HepG2 (cell line): ENCODE data around the gene HES2. TPM values are rescaled to one million over a fixed set of nuclear protein-coding genes. Genes with fewer than 3 reads are reported as not detected.

Experiments used
- FOXM1 ChIP-seq: sonication (generic); formaldehyde crosslinking; IDR thresholded peaks from 2 replicates; pipeline ENCODE4 v1.5.0; 2020; ENCODE audit warnings: missing genetic modification reagents
- KLF9 ChIP-seq: IDR thresholded peaks from 2 replicates; pipeline ENCODE4 v1.6.1; 2016; ENCODE audit warnings: low read depth
- MTA1 ChIP-seq: sonication (generic); formaldehyde crosslinking; IDR thresholded peaks from 2 replicates; pipeline ENCODE4 v1.4.0; 2020; ENCODE audit warnings: missing genetic modification reagents, mild to moderate bottlenecking, borderline replicate concordance
- PCBP1 ChIP-seq: fragments of 200-400 bp; formaldehyde crosslinking; IDR thresholded peaks from 2 replicates; pipeline ENCODE4 v1.6.1; 2017; ENCODE audit warnings: mild to moderate bottlenecking, low read depth, low read length, borderline replicate concordance
- RFX1 ChIP-seq: fragments of 450-650 bp; IDR thresholded peaks from 2 replicates; pipeline ENCODE4 v1.6.1; 2017
- SCMH1 ChIP-seq: sonication (generic); formaldehyde crosslinking; IDR thresholded peaks from 2 replicates; pipeline ENCODE4 v1.9.0; 2021; ENCODE audit warnings: missing genetic modification reagents, mild to moderate bottlenecking, borderline replicate concordance
- SP2 ChIP-seq: sonication (generic); formaldehyde crosslinking; IDR thresholded peaks from 2 replicates; pipeline ENCODE4 v1.5.1; 2020; ENCODE audit warnings: mild to moderate bottlenecking, missing genetic modification reagents
- TBL1XR1 ChIP-seq: fragments of 150-350 bp; IDR thresholded peaks from 2 replicates; pipeline ENCODE4 v1.6.1; 2014; ENCODE audit warnings: borderline replicate concordance, low read length; ENCODE audit not compliant: partially characterized antibody
- ZEB1 ChIP-seq: IDR thresholded peaks from 2 replicates; pipeline ENCODE4 v1.6.1; 2012; ENCODE audit warnings: mild to moderate bottlenecking, low read depth, inconsistent platforms; ENCODE audit not compliant: insufficient replicate concordance
- ZNF282 ChIP-seq: fragments of 450-650 bp; IDR thresholded peaks from 2 replicates; pipeline ENCODE4 v1.6.1; 2018; ENCODE audit not compliant: partially characterized antibody
- ZNF354B ChIP-seq: sonication (generic); formaldehyde crosslinking; IDR thresholded peaks from 2 replicates; pipeline ENCODE4 v1.8.0; 2022; ENCODE audit warnings: mild to moderate bottlenecking, missing genetic modification reagents
- ZNF781 ChIP-seq: sonication (generic); formaldehyde crosslinking; IDR thresholded peaks from 2 replicates; pipeline ENCODE4 v1.5.1; 2020; ENCODE audit warnings: borderline replicate concordance, mild to moderate bottlenecking, missing genetic modification reagents; ENCODE audit errors: not compliant biosample characterization
- ZNF83 ChIP-seq: sonication (generic); formaldehyde crosslinking; IDR thresholded peaks from 2 replicates; pipeline ENCODE4 v1.4.0; 2020; ENCODE audit warnings: missing genetic modification reagents, mild to moderate bottlenecking, borderline replicate concordance
- ZSCAN5A ChIP-seq: sonication (generic); formaldehyde crosslinking; IDR thresholded peaks from 2 replicates; pipeline ENCODE4 v1.8.0; 2022; ENCODE audit warnings: mild to moderate bottlenecking, missing genetic modification reagents, borderline replicate concordance
- ZZZ3 ChIP-seq: sonication (generic); formaldehyde crosslinking; IDR thresholded peaks from 2 replicates; pipeline ENCODE4 v1.4.0; 2020; ENCODE audit warnings: missing genetic modification reagents, mild to moderate bottlenecking, borderline replicate concordance
- polyA plus RNA-seq, 8 experiments: library from polyadenylated mRNA; depleted of rRNA in 3 of 8; stranded (reverse) in 7 of 8; unstranded in 1 of 8; fragments of >200 nt; fragmentation: Illumina TruSeq in 4 of 8; extraction: Trizol in 4 of 8; gene quantifications; 2 replicates each; pipeline versions ENCODE4 v1.2.1 to v1.2.3, GENCODE V29; 2011 to 2016; ENCODE audit warnings: low read depth in 4 of 8, missing spikeins in 1 of 8, mixed read lengths in 1 of 8; ENCODE audit not compliant: insufficient read depth in 1 of 8
- total RNA-seq, 5 experiments: library from RNA; depleted of rRNA; stranded (reverse); fragments of >200 nt; fragmentation: Illumina TruSeq; extraction: Trizol; gene quantifications; 2 replicates each; pipeline ENCODE4 v1.2.3, GENCODE V29; 2016; ENCODE audit warnings: low read depth in 1 of 5
- TF ChIP-seq, protein P1 (sequence below): sonication (generic); formaldehyde crosslinking; IDR thresholded peaks from 2 replicates; pipeline ENCODE4 v1.4.0; 2020; ENCODE audit warnings: missing genetic modification reagents
- TF ChIP-seq, protein P2 (sequence below): IDR thresholded peaks from 2 replicates; pipeline ENCODE4 v1.6.1; 2016; ENCODE audit warnings: low read depth, control low read depth
- TF ChIP-seq, protein P3 (sequence below): sonication (generic); IDR thresholded peaks from 2 replicates; pipeline ENCODE4 v1.6.1; 2016; ENCODE audit warnings: low read depth, borderline replicate concordance
- TF ChIP-seq, protein P4 (sequence below): sonication (generic); formaldehyde crosslinking; IDR thresholded peaks from 2 replicates; pipeline ENCODE4 v1.4.0; 2020; ENCODE audit warnings: missing genetic modification reagents, borderline replicate concordance

The HES2 gene
- total and polyA plus RNA-seq, 2 of the 13 experiments (the other 11 are each of a cell fraction or from before 2014, with no cell fraction given): 0.11 to 0.17 TPM

DNA sequence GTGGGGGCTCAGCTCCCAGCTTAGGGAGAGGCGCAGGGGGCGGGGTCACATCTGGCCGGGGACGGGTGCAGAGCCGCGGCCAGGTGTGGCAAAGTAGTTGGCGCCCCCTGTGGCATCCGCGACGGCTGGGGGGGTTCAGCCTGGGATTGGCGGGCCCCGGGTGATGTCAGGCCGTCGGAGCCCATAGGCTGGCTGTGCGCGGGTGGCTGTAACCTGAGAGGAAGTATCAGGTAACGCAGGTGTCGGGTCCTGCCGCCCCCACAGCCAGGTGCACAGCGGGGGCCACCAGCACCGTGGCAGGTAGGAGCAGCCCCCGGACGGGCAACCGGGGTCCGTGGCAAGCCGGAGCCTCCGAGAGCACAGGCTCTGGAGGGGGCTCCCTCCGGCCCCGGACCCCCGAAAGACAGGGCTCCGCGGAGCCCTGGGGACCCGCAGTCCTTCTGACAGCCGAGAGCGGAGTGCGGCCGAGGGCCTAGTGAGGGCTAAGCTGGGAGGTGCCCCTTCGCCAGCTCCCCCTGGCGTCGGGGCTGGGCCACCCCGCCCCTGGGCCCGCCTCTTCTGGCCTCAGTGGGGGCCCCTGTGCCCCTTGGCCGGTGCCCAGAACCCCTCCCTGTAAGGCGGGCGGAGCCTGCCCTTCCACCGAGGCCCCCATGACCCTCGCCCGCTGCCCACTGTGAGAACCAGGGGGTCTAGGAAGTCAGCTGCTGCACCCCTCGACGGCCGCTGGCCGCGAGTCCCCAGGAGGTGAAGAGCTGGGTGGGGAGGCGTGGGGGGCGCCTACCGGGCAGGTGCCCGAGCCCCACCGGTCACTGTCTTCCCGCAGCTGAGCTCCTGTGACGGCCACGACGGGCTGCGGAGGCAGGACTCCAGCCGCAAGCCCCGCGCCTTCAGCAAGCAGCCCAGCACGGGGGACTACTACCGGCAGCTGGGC, 28.4 kb upstream of the HES2 start (continued):
- no peak for TF ChIP-seq ZNF781 (CRISPR knock-in tag)
- TF ChIP-seq PCBP1: 0 out of 2 replicates have a peak, but pooled peaks have one; percentile 63
- no peak for TF ChIP-seq ZNF354B (CRISPR knock-in tag)
- no peak for TF ChIP-seq ZSCAN5A
- TF ChIP-seq KLF9 (CRISPR knock-in tag): no peak
- no peak for TF ChIP-seq ZNF83 (CRISPR knock-in tag)
- TF ChIP-seq ZNF282: no peak
- no peak for TF ChIP-seq ZZZ3 (CRISPR knock-in tag)
- no peak for TF ChIP-seq FOXM1 (CRISPR knock-in tag)
- TF ChIP-seq RFX1: no peak
- TF ChIP-seq SP2 (CRISPR knock-in tag): peak; percentile 50; the same call in 1 of the 2 replicates
- TF ChIP-seq, protein P1, sequence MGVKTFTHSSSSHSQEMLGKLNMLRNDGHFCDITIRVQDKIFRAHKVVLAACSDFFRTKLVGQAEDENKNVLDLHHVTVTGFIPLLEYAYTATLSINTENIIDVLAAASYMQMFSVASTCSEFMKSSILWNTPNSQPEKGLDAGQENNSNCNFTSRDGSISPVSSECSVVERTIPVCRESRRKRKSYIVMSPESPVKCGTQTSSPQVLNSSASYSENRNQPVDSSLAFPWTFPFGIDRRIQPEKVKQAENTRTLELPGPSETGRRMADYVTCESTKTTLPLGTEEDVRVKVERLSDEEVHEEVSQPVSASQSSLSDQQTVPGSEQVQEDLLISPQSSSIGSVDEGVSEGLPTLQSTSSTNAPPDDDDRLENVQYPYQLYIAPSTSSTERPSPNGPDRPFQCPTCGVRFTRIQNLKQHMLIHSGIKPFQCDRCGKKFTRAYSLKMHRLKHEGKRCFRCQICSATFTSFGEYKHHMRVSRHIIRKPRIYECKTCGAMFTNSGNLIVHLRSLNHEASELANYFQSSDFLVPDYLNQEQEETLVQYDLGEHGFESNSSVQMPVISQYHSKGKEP (CRISPR knock-in tag): no peak
- TF ChIP-seq MTA1 (CRISPR knock-in tag): no peak
- TF ChIP-seq, protein P2, sequence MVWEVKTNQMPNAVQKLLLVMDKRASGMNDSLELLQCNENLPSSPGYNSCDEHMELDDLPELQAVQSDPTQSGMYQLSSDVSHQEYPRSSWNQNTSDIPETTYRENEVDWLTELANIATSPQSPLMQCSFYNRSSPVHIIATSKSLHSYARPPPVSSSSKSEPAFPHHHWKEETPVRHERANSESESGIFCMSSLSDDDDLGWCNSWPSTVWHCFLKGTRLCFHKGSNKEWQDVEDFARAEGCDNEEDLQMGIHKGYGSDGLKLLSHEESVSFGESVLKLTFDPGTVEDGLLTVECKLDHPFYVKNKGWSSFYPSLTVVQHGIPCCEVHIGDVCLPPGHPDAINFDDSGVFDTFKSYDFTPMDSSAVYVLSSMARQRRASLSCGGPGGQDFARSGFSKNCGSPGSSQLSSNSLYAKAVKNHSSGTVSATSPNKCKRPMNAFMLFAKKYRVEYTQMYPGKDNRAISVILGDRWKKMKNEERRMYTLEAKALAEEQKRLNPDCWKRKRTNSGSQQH (CRISPR knock-in tag): no peak
- TF ChIP-seq, protein P3, sequence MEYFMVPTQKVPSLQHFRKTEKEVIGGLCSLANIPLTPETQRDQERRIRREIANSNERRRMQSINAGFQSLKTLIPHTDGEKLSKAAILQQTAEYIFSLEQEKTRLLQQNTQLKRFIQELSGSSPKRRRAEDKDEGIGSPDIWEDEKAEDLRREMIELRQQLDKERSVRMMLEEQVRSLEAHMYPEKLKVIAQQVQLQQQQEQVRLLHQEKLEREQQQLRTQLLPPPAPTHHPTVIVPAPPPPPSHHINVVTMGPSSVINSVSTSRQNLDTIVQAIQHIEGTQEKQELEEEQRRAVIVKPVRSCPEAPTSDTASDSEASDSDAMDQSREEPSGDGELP: peak; percentile 26; the same call in 1 of the 2 replicates
- no peak for TF ChIP-seq SCMH1 (CRISPR knock-in tag)
- TF ChIP-seq, protein P4, sequence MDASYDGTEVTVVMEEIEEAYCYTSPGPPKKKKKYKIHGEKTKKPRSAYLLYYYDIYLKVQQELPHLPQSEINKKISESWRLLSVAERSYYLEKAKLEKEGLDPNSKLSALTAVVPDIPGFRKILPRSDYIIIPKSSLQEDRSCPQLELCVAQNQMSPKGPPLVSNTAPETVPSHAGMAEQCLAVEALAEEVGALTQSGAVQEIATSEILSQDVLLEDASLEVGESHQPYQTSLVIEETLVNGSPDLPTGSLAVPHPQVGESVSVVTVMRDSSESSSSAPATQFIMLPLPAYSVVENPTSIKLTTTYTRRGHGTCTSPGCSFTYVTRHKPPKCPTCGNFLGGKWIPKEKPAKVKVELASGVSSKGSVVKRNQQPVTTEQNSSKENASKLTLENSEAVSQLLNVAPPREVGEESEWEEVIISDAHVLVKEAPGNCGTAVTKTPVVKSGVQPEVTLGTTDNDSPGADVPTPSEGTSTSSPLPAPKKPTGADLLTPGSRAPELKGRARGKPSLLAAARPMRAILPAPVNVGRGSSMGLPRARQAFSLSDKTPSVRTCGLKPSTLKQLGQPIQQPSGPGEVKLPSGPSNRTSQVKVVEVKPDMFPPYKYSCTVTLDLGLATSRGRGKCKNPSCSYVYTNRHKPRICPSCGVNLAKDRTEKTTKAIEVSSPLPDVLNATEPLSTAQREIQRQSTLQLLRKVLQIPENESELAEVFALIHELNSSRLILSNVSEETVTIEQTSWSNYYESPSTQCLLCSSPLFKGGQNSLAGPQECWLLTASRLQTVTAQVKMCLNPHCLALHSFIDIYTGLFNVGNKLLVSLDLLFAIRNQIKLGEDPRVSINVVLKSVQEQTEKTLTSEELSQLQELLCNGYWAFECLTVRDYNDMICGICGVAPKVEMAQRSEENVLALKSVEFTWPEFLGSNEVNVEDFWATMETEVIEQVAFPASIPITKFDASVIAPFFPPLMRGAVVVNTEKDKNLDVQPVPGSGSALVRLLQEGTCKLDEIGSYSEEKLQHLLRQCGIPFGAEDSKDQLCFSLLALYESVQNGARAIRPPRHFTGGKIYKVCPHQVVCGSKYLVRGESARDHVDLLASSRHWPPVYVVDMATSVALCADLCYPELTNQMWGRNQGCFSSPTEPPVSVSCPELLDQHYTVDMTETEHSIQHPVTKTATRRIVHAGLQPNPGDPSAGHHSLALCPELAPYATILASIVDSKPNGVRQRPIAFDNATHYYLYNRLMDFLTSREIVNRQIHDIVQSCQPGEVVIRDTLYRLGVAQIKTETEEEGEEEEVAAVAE (CRISPR knock-in tag): peak; percentile 32; the same call in 1 of the 2 replicates
- TF ChIP-seq TBL1XR1: no peak
- TF ChIP-seq ZEB1: no peak
